ENCODE data around the gene RIMS4. TPM values are rescaled to one million over a fixed set of nuclear protein-coding genes. Genes with fewer than 3 reads are reported as not detected.

Gene RIMS4
- total and polyA plus RNA-seq, 10 of the 15 experiments (the other 5 are each of a cell fraction or from before 2014, with no cell fraction given), result under 0.01 to 0.07 (median 0.05) TPM; not detected in 5

DNA sequence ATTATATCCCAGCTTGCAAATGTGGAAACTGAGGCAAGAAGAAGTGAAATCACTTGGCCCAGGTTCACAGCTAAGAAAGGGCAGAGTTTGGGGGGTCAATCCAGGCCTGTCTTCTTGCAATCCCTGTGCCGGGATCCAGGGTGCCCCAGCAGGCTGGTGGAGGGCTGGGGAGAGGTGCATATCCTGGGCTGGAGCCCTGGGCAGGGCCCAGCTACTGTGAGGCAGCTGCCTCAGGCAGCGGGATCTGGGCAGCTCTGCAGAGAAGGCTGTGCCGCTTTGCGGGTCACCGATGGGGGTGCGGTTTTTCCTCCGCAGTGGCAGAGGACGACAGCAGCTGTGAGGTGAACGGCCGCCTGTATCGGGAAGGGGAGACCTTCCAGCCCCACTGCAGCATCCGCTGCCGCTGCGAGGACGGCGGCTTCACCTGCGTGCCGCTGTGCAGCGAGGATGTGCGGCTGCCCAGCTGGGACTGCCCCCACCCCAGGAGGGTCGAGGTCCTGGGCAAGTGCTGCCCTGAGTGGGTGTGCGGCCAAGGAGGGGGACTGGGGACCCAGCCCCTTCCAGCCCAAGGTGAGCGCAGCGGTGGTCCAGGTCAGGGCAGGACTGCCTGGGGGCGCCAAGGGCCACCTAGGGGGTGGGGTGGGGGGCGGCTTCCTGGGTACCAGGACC is 85.8 kb downstream of the RIMS4 start:
- no peak overlapping the region for H3K27ac ChIP-seq (ENCODE audit: control insufficient read depth, insufficient read depth)
- H3K9me3 ChIP-seq (replicated peaks; ENCODE audit: control insufficient read depth, insufficient read depth, low read length), result no peaks in the 10 kb centered on the region
- H2AFZ ChIP-seq (ENCODE audit: control insufficient read depth, low read depth, low read length), result no peak overlapping the region
- no peak for DNase-seq (ENCODE audit: low read depth, low spot score)
- RAD21 ChIA-PET (ENCODE audit: unreplicated experiment), result no interaction called here
- 84% methylated on average over 23 of the region's 26 CpGs for WGBS (ENCODE audit: insufficient coverage, insufficient replicate concordance, low lambda C conversion rate, missing lambda C conversion rate)
- H3K9ac ChIP-seq (ENCODE audit: control insufficient read depth, insufficient read depth, low read length), result no peak overlapping the region
- no peak overlapping the region for H3K4me3 ChIP-seq
- intact Hi-C loops (cut with micrococcal nuclease; ENCODE audit: unreplicated experiment) (no loop called here), in situ Hi-C loops (cut with MboI) (no loop called here)
- H3K27me3 ChIP-seq (replicated peaks in 1 of 2; ENCODE audit: control insufficient read depth in 2 of 2, insufficient read depth in 2 of 2, low read length in 1 of 2), result no peaks in the 10 kb centered on the region; a peak in 2 of 4 replicates
- FAIRE-seq, result no peak
- CTCF ChIA-PET, result interaction anchor here (0.9 to 1.7 kb wide), 3 partner anchors 9 to 41 kb away, joined by 3 to 4 read pairs (median 4); no protein-coding TSS in a partner anchor
- no peak for TF ChIP-seq ESRRA (IDR thresholded peaks at IDR 0.05; ENCODE audit: low read length)
- TF ChIP-seq ATF2 (IDR thresholded peaks at IDR 0.05; ENCODE audit: low read length), result no peak
- TF ChIP-seq REST (IDR thresholded peaks at IDR 0.05; ENCODE audit: low read depth, low read length), result no peak
- no peak for TF ChIP-seq CREM (IDR thresholded peaks at IDR 0.05; ENCODE audit: low read depth)
- TF ChIP-seq RELA (IDR thresholded peaks at IDR 0.05; ENCODE audit: borderline replicate concordance, partially characterized antibody), result no peak
- no peak for TF ChIP-seq NR2C1 (IDR thresholded peaks at IDR 0.05)
- no peak for TF ChIP-seq CBX5 (IDR thresholded peaks at IDR 0.05; ENCODE audit: low read depth)
- TF ChIP-seq KDM1A (IDR thresholded peaks at IDR 0.05; ENCODE audit: borderline replicate concordance), result no peak
- no peak overlapping the region for H3K4me2 ChIP-seq (ENCODE audit: control insufficient read depth, insufficient read depth)
- SMC1A ChIA-PET (ENCODE audit: uncharacterized antibody, unreplicated experiment), result interaction anchor here (0.6 kb wide), 1 partner anchor 724 kb away, joined by 3 read pairs; no protein-coding TSS in a partner anchor
- no peaks in the 10 kb centered on the region for H3K36me3 ChIP-seq (ENCODE audit: control insufficient read depth in 2 of 2, insufficient read depth in 2 of 2, low read length in 1 of 2)
- BruUV-seq (replicated peaks), result no TSS peak
- POLR2A ChIA-PET, result no interaction called here
- H3K79me2 ChIP-seq (ENCODE audit: control insufficient read depth, insufficient read depth, low read length), result no peaks in the 10 kb centered on the region
- H4K20me1 ChIP-seq (ENCODE audit: control insufficient read depth, insufficient read depth), result no peaks in the 10 kb centered on the region
- no peaks in the 10 kb centered on the region for H3K4me1 ChIP-seq (ENCODE audit: control insufficient read depth, insufficient read depth, low read length)
- no peak for ATAC-seq
